ENCODE measurements around the gene TKT. TPM values are rescaled to one million over a fixed set of nuclear protein-coding genes. Genes with fewer than 3 reads are reported as not detected.

Gene TKT
- total and polyA plus RNA-seq, 2 of the 13 experiments (the other 11 are each of a cell fraction or from before 2014, with no cell fraction given) = 150 to 238 TPM

- TF ChIP-seq ZNF431 (CRISPR knock-in tag; IDR thresholded peaks at IDR 0.05; ENCODE audit: borderline replicate concordance, low read depth) = no peak
- no peak for TF ChIP-seq SP4 (CRISPR knock-in tag; IDR thresholded peaks at IDR 0.05)
- no peak for TF ChIP-seq MBD4 (IDR thresholded peaks at IDR 0.05; ENCODE audit: borderline replicate concordance, low read length)
- TF ChIP-seq, protein P1, sequence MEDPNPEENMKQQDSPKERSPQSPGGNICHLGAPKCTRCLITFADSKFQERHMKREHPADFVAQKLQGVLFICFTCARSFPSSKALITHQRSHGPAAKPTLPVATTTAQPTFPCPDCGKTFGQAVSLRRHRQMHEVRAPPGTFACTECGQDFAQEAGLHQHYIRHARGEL (CRISPR knock-in tag; IDR thresholded peaks at IDR 0.05) = no peak
- 0 out of 2 replicates have a peak, but pooled peaks have one; percentile 38 for TF ChIP-seq KMT2A (CRISPR knock-in tag; IDR thresholded peaks at IDR 0.05)
- peak in 1 of 2 experiments; percentile 40; a peak in 1 of 4 replicates for TF ChIP-seq KLF16 (CRISPR knock-in tag; IDR thresholded peaks at IDR 0.05)
- no peak for TF ChIP-seq KLF11 (CRISPR knock-in tag; IDR thresholded peaks at IDR 0.05)
- no peak for TF ChIP-seq JDP2 (CRISPR knock-in tag; IDR thresholded peaks at IDR 0.05; ENCODE audit: borderline replicate concordance)
- TF ChIP-seq THRA (CRISPR knock-in tag; IDR thresholded peaks at IDR 0.05; ENCODE audit: borderline replicate concordance) = 0 out of 2 replicates have a peak, but pooled peaks have one; percentile 23
- TF ChIP-seq EHMT2 (IDR thresholded peaks at IDR 0.05; ENCODE audit: borderline replicate concordance, low read depth, low read length) = no peak
- no peak for TF ChIP-seq CEBPB (IDR thresholded peaks at IDR 0.05; ENCODE audit: borderline replicate concordance, low read depth, low read length)
- TF ChIP-seq ZNF577 (CRISPR knock-in tag; IDR thresholded peaks at IDR 0.05; ENCODE audit: borderline replicate concordance, low read depth) = no peak
- TF ChIP-seq LCORL (IDR thresholded peaks at IDR 0.05) = no peak
- TF ChIP-seq LCORL (CRISPR knock-in tag; IDR thresholded peaks at IDR 0.05) = peak; percentile 47; the same call in 1 of the 2 replicates
- TF ChIP-seq NONO (IDR thresholded peaks at IDR 0.05) = no peak
- 0 out of 2 replicates have a peak, but pooled peaks have one; percentile 35 for TF ChIP-seq NONO (CRISPR knock-in tag; conservative IDR thresholded peaks at IDR 0.05)
- TF ChIP-seq, protein P2, sequence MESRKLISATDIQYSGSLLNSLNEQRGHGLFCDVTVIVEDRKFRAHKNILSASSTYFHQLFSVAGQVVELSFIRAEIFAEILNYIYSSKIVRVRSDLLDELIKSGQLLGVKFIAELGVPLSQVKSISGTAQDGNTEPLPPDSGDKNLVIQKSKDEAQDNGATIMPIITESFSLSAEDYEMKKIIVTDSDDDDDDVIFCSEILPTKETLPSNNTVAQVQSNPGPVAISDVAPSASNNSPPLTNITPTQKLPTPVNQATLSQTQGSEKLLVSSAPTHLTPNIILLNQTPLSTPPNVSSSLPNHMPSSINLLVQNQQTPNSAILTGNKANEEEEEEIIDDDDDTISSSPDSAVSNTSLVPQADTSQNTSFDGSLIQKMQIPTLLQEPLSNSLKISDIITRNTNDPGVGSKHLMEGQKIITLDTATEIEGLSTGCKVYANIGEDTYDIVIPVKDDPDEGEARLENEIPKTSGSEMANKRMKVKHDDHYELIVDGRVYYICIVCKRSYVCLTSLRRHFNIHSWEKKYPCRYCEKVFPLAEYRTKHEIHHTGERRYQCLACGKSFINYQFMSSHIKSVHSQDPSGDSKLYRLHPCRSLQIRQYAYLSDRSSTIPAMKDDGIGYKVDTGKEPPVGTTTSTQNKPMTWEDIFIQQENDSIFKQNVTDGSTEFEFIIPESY (CRISPR knock-in tag; IDR thresholded peaks at IDR 0.05) = peak; percentile 53; the same call in 1 of the 2 replicates
- TF ChIP-seq HIVEP1 (CRISPR knock-in tag; IDR thresholded peaks at IDR 0.05) = no peak
- TF ChIP-seq, protein P3, sequence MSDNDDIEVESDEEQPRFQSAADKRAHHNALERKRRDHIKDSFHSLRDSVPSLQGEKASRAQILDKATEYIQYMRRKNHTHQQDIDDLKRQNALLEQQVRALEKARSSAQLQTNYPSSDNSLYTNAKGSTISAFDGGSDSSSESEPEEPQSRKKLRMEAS (IDR thresholded peaks at IDR 0.05) = 0 out of 2 replicates have a peak, but pooled peaks have one; percentile 49
- TF ChIP-seq PHF20 (CRISPR knock-in tag; IDR thresholded peaks at IDR 0.05) = no peak
- TF ChIP-seq SPEN (CRISPR knock-in tag; IDR thresholded peaks at IDR 0.05; ENCODE audit: low read depth) = 0 out of 2 replicates have a peak, but pooled peaks have one; percentile 24
- TF ChIP-seq, protein P4, sequence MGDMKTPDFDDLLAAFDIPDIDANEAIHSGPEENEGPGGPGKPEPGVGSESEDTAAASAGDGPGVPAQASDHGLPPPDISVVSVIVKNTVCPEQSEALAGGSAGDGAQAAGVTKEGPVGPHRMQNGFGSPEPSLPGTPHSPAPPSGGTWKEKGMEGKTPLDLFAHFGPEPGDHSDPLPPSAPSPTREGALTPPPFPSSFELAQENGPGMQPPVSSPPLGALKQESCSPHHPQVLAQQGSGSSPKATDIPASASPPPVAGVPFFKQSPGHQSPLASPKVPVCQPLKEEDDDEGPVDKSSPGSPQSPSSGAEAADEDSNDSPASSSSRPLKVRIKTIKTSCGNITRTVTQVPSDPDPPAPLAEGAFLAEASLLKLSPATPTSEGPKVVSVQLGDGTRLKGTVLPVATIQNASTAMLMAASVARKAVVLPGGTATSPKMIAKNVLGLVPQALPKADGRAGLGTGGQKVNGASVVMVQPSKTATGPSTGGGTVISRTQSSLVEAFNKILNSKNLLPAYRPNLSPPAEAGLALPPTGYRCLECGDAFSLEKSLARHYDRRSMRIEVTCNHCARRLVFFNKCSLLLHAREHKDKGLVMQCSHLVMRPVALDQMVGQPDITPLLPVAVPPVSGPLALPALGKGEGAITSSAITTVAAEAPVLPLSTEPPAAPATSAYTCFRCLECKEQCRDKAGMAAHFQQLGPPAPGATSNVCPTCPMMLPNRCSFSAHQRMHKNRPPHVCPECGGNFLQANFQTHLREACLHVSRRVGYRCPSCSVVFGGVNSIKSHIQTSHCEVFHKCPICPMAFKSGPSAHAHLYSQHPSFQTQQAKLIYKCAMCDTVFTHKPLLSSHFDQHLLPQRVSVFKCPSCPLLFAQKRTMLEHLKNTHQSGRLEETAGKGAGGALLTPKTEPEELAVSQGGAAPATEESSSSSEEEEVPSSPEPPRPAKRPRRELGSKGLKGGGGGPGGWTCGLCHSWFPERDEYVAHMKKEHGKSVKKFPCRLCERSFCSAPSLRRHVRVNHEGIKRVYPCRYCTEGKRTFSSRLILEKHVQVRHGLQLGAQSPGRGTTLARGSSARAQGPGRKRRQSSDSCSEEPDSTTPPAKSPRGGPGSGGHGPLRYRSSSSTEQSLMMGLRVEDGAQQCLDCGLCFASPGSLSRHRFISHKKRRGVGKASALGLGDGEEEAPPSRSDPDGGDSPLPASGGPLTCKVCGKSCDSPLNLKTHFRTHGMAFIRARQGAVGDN (CRISPR knock-in tag; IDR thresholded peaks at IDR 0.05) = peak; percentile 61
- TF ChIP-seq ZMYM4 (CRISPR knock-in tag; IDR thresholded peaks at IDR 0.05) = peak; percentile 44; the same call in 1 of the 2 replicates
Observed at GRCh38 chr3:53219895-53220483, 35.8 kb downstream of the TKT start (continued).
